GM10248 (cell line): ENCODE results near the gene SPRY1.

Experiments used
- CTCF ChIA-PET: fragments of 300-600 bp; sonication (Branson Sonifier 250); formaldehyde crosslinking; extraction: SDS; loops from one replicate; lab custom pipeline; 2021; ENCODE audit warnings: antibody characterized with exemption; lab: Yijun Ruan, JAX
- POLR2A ChIA-PET: fragments of 350-650 bp; sonication (Branson Sonifier 250); formaldehyde crosslinking; extraction: SDS; loops from one replicate; lab custom pipeline; 2020; ENCODE audit warnings: antibody characterized with exemption; lab: Yijun Ruan, JAX
- DNase-seq: peaks from one replicate; pipeline ENCODE4 v3.0.0; 2012; ENCODE audit errors: extremely low spot score
- CTCF ChIP-seq: IDR thresholded peaks from 2 replicates; pipeline ENCODE4 v1.5.1; 2012; ENCODE audit warnings: mild to moderate bottlenecking, low read depth; ENCODE audit errors: extremely low read depth, missing control alignments, control extremely low read depth

Gene SPRY1

DNA sequence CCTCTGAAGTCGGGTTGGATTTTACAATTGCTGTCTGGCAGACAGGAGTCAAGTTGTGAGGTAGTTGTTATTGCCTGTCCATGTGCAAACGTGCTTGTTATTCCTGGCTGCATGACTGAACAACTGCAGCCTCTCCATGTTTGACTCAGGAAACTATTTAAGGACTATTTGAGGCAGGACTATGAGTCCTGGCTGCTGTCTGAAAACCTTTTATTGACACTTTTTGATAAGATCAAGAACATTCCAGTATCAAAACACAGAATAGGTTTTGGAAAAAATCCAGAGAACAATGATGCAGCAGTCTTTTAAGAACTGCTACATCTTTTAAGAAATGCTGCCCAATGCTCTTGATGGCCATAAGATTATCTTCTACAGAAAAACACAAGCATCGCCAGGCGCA is 10.0 kb upstream of the SPRY1 start:
- no peak for TF ChIP-seq CTCF
- ChIA-PET POLR2A (no interaction called here), CTCF (interaction anchor here (1.0 kb wide), 1 partner anchor 13 kb away, joined by 4 read pairs; no protein-coding TSS in a partner anchor)

DNA sequence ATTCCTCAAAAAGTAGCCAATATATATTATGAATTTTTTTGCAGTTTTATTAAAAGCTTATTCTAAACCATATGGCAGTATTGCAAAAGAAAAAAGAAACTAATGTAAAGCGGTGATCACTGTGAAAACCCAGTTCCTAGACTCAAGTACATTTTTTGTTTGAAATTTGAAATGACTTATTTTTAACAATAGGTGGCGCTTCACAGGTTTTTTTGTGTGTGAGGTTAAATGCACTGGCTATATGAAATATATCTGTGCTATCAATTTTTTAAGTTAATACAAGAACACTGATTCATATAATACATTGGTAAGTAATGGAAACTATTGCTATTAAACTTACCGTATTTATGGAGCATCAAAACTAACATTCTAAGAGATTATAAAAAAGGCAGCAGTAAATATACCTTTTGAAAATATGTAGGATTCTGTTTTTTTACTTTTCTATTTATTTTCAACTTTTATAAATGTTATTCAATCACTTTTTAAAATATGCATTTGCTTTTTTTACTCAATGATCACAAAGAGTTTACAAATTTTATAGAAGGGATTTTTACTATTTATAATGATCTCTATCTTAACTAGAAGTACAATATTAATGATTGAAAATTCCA is 5.6 kb upstream of the SPRY1 start:
- DNase-seq: no peak
- peak; percentile 38 for TF ChIP-seq CTCF
- POLR2A ChIA-PET: no interaction called here
- CTCF ChIA-PET: interaction anchor here (1.1 to 1.9 kb wide), 10 partner anchors 8 to 173 kb away, joined by 3 to 6 read pairs (median 4); no protein-coding TSS in a partner anchor

More for the DNA sequence above, 10.0 kb upstream of the SPRY1 start:
- no peak for DNase-seq

DNA sequence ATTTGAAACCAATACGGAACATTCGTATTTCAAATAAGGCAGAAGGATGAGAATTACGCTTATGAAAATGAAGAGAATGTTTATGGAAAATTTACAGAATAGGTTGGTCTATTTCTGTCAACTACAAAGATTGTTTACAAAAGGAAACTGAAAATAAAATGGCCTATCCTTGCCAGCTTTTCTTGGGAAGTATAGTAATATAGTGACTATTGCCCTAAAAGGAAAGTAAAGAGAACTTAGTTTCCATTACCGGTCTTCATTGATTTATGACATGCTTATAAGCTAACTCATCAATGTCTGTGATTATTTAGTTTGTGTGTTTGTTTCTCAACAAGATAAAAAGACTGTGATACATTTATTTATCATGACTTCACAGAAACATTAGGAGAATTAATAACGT is 2.9 kb upstream of the SPRY1 start:
- DNase-seq: no peak
- TF ChIP-seq CTCF: no peak
- ChIA-PET CTCF (interaction anchor here (0.8 to 1.8 kb wide), 2 partner anchors 13 to 274 kb away, joined by 3 to 6 read pairs; no protein-coding TSS in a partner anchor), POLR2A (no interaction called here)

GRCh38 chr4:123397144-123398065 is 810 bp downstream of the SPRY1 start:
- CTCF ChIA-PET: interaction anchor here (1.4 kb wide), 2 partner anchors 9 kb away, joined by 3 to 6 read pairs; no protein-coding TSS in a partner anchor
- TF ChIP-seq CTCF: no peak
- peak; percentile 32 for DNase-seq

GRCh38 chr4:123398066-123398852 is 1.7 kb downstream of the SPRY1 start:
- peak; percentile 44 for TF ChIP-seq CTCF
- CTCF ChIA-PET: interaction anchor here (1.4 to 1.6 kb wide), 2 partner anchors 8 to 13 kb away, joined by 6 to 7 read pairs; no protein-coding TSS in a partner anchor
- POLR2A ChIA-PET: no interaction called here
- DNase-seq: peak; percentile 75

More at GRCh38 chr4:123397144-123398065, 810 bp downstream of the SPRY1 start:
- POLR2A ChIA-PET: no interaction called here
